EH (cell line): ENCODE results near the gene BRCA1.
A peak's percentile ranks its signal among the peaks of the same experiment; 100 is the strongest.
"Not testable (repeated sequence)": the region's sequence is repeated elsewhere in the genome, so short reads cannot be mapped to it uniquely, and the experiment has no call there.

Experiments used
- DNase-seq: peaks from one replicate; pipeline ENCODE4 v3.0.0-alpha.2; 2015; ENCODE audit warnings: low read depth

The BRCA1 gene

GRCh38 chr17:43003542-43004172 lies 121.5 kb downstream of the BRCA1 start:
- peak; percentile 58 for DNase-seq

- DNase-seq: not testable (repeated sequence)
Measured at GRCh38 chr17:43000894-43001293, 124.3 kb downstream of the BRCA1 start.

GRCh38 chr17:42999003-42999525 lies 126.1 kb downstream of the BRCA1 start:
- no peak for DNase-seq

GRCh38 chr17:42997984-42998938 lies 126.9 kb downstream of the BRCA1 start, which contains the start of gene RPL27:
TSS of gene RPL27 (plus strand) at chr17:42998419. CDS start at chr17:42998751, 332 bp downstream.
- peak; percentile 100 for DNase-seq

- no peak for DNase-seq
Measured at GRCh38 chr17:42997390-42997983, 127.7 kb downstream of the BRCA1 start.
